Stimulated activated CD4-positive, alpha-beta T cell treated with anti-CD3 and anti-CD28 coated beads, TNF-alpha, amount 100 ng/mL, for 24 hours (primary cell): ENCODE measurements around the gene HOXD13.

Source experiments
- DNase-seq, 3 experiments: peaks; one replicate each; pipeline ENCODE4 v3.0.0-alpha.2; 2020; ENCODE audit warnings: low read depth in 3 of 3

Gene HOXD13

DNA sequence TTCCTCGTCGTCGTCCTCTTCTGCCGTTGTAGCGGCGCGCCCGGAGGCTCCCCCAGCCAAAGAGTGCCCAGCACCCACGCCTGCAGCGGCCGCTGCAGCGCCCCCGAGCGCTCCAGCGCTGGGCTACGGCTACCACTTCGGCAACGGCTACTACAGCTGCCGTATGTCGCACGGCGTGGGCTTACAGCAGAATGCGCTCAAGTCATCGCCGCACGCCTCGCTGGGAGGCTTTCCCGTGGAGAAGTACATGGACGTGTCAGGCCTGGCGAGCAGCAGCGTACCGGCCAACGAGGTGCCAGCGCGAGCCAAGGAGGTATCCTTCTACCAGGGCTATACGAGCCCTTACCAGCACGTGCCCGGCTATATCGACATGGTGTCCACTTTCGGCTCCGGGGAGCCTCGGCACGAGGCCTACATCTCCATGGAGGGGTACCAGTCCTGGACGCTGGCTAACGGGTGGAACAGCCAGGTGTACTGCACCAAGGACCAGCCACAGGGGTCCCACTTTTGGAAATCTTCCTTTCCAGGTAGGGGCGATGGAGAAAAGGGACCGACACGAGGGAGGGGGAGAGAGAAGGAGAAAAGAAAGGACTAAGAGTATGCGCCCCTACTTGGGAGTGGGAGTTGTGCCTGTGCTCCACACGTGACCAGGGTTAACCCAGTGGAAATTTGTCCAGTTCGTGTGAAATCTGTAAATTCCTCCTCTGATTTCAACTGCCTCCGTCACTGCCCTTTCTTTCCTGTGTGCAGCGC lies 800 bp downstream of the HOXD13 start:
- DNase-seq = no peak

DNA sequence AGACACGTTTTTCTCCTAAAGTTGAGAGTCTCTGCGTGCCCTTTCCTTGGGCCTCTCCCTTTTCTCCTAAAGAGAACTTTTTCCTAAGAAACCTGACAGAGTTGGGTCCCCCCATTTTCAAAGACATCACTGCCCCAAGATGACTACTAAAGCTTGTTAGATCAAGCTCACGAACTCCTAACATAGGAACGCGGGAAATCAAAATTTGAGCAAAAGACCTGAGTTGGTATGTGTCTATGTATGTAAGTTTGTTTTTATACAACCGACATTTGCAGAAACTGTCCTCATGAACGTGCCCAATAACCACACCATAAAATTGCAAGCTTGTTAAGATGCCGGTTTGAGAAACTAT lies 1.4 kb downstream of the HOXD13 start:
- no peak for DNase-seq

DNA sequence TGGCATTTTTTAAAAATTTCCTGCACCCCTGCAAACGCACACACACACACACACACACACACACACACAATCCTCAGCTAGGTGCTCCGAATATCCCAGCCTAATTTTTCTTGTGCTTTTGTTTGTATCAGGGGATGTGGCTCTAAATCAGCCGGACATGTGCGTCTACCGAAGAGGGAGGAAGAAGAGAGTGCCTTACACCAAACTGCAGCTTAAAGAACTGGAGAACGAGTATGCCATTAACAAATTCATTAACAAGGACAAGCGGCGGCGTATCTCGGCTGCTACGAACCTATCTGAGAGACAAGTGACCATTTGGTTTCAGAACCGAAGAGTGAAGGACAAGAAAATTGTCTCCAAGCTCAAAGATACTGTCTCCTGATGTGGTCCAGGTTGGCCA lies 1.8 kb downstream of the HOXD13 start:
- no peak for DNase-seq

DNA sequence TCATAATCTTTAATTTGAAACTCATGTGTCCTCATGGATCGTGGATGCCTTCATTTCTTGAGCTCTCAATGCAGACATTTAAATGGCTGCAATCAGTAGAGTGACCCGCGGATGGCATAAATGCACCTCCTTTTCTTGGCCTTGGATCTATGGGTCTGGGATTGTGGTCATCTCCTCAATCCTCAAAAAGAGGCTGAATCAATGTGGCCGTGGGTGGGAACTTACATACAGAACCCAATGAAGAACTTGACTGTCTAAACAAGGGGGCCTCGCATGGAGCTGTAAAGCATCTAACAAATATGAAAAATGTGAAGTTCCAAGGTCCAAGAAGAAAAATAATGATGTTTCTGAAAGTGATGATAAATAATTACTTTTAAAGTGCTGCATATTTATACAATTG lies 2.9 kb downstream of the HOXD13 start:
- DNase-seq = no peak

DNA sequence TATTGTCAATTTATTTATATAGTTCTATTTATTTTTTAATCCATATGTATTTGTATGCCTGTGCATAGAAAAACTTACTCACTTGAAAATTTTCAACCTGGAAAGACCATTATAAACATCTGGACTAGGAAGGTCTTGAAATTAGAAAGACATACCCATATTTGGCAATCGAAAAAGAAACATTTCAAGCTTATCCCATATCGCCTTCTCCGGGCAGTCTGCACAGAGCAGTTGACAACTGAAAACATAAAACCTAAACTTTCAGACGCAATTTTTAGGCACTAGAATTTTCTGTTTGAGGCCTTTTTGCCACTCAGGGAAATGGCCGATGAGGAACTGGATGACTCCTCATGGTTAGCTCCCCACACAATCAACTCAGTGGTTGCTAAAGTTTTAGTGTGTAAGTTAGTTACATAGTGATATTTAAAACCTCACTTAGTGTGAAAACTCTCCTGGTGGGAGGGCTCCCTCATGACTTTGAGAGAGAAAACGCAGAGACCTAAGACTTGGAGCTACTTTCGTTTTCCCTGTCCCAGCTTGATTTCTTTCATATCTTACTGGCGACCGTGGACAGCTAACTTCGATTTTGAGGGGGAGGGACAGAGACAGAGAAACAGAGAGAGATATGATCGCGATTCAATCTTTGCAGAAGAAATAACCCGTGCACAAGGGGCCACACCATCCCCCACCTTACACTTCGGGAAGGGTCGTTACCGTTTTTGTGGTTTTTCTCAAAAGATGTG lies 3.9 kb downstream of the HOXD13 start:
- DNase-seq = no peak

DNA sequence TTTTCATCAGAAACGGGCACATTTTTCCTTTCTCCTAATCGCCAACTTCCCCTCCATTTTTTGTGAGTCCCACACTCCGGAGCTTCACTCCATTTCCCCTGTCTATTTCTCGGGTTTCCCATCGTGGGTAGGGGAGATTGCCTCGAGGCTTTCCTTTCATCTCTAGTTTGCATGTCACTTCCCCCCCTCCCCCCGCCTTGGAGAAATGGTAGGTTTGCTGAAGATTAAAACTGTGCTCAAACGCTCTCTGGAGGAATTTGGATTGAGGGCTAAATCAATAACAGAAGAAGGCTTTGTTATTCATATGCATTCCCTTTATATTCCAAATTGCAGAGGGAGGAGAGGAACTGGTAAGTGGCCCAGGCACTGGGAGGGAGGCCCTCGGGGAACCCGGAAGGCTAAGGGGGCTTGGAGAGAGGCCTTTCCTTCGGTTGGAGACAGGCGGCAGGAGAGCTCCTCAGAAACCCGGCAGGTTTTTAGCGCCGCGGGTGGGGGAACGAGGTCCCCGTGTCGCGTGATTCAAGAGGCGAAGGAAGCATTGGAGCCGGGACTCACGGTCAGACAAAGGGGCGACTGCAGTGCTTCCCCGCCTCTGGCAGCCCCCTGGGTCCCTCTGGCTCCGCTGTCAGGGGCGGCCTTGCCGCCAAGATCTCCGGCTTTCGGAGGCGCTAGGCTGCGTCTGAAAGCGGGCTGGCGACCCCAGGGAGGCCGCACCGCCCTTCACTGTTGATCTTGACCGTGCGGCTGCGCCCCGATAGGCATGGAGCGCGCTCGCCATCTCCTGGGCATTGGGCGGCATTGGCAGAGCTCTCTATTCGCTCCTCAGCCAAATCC lies 4.7 kb downstream of the HOXD13 start:
- DNase-seq = peak; percentile 18 to 56 (median 29)

DNA sequence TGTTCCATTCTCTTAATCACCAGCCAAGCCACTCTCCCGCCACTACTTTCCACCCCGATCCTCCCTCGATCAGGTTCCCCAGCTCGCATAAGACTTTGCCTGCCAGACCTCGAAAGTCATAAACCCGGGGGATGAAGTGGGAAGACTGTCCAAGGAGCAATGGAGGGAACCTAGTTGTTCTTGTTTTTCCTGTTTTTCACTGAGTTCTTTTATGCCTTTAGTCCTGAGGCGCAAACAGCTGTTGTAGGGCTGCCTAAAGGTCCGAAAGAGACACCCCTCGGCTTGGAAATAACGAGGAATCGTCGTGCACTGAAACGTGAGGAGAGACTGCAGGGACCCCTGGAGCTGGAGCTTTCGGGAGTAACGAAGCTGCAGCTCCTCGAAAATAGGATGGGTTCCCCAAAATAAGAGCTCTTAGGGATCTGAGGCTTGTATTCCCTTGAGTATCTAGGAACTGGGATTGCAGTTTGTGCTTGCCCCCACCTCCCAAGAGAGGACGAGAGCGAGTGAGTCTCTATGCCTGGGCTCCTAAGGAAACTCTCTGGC lies 5.4 kb downstream of the HOXD13 start:
- no peak for DNase-seq

DNA sequence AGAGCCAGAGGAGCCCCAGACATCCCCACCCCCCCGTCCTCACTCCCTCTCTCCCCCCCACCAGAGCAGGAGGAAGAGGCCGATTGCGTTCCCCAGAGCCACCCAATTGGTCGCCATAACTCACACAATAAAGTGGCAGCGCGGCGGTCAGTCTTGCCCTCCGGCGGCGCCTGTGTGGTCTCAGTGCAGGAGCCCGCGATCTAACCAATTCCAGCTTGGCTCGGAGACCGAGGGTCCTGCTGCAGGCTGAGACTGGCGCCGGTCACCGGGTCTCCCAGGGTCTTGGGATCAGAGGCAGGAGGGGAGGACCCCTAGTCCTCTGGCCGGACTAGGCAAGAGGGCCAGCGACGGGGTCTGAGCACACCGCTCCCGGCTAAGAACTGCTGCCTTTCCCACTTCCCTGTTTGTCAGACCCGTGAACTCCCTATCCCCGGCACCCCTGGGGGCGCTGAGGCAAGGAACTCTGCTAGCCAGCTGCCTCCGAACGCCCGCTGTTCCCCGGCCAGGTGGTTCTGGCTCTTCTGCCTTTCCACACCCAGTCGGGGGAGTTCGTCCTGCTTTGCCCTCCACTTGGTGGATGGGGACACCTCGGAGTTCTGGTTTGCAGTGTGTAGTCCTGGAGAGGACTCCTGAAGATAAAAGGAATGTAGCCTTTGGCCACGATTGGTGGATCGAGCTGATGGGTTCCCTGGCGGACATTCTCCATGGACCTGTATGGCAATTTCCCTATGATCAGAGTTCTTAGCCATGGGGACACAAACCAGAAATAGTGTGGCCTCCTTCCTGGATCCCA lies 6.0 kb downstream of the HOXD13 start:
- no peak for DNase-seq

DNA sequence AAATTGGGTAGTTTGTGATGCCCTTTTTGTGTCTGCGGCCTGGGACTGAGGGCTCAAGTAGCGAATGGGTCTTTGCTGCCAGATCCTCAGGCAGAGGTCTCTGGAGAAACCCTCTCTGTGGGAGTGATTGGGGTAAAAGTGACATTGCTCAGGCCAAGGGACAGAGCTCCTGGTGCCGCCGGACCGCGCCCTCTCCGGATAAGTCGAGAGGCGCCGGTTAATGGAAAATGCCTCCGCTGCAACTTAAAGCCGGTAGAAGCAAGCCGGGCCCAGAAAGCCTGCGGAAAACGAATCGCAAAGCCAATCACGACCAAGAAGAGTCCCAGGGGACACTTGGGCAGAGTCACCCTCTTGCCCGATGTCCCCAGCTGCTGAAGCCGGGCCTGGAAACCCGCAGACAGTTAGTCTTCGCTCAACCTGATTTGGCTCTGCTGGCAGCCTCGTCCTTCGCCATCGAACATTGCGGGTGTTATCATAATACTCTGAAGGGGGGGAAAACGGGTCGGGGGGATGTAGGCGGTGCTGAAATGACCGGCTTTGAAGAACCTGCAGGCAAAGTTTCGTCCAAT lies 6.7 kb downstream of the HOXD13 start:
- no peak for DNase-seq

DNA sequence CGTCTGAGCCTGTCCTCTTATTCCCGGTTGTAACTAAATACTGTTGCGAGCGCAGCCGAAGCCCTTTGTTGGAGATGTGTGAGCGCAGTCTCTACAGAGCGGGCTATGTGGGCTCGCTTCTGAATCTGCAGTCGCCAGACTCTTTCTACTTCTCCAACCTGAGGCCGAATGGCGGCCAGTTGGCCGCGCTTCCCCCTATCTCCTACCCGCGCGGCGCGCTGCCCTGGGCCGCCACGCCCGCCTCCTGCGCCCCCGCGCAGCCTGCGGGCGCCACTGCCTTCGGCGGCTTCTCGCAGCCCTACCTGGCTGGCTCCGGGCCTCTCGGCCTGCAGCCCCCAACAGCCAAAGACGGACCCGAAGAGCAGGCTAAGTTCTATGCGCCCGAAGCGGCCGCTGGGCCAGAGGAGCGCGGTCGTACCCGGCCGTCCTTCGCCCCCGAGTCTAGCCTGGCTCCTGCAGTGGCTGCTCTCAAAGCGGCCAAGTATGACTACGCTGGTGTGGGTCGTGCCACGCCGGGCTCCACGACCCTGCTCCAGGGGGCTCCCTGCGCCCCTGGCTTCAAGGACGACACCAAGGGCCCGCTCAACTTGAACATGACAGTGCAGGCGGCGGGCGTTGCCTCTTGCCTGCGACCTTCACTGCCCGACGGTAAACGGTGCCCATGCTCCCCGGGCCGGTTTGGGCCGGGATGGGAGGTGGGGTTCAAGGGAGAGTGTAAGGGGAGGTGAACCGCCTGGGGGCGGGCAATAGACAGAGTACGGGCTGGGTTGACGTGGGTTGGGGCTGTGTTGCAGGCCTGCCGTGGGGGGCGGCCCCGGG lies 7.4 kb downstream of the HOXD13 start, which contains the start of gene HOXD12:
Gene HOXD12, plus strand, starts transcription at position 68 of the 819 bp plus-strand sequence. Its CDS starts 7 bp downstream, at position 75.
- no peak for DNase-seq

DNA sequence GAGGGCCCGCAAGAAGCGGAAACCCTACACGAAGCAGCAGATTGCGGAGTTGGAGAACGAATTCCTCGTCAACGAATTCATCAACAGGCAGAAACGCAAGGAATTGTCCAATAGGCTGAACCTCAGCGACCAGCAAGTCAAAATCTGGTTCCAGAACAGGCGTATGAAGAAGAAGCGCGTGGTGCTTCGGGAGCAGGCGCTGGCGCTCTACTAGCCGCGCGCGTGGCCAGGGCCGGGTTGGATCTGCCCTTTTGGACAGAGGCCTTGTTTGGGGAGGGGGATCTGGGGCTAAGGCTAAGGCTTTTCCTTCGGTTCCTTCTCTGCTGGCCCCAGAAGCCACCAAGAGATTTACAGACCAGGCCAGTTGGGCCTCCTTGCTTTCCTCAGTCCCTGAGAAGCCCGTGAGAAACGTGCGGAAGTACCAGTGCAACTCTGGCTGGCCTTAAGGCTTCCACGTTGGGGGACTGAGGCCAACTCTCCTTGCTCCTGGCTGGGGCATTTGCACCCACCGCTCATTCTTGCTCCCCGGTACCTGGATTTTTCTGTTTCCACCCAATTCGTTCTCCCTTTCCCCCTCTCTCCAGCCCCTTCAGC lies 8.1 kb downstream of the HOXD13 start:
- DNase-seq = no peak

DNA sequence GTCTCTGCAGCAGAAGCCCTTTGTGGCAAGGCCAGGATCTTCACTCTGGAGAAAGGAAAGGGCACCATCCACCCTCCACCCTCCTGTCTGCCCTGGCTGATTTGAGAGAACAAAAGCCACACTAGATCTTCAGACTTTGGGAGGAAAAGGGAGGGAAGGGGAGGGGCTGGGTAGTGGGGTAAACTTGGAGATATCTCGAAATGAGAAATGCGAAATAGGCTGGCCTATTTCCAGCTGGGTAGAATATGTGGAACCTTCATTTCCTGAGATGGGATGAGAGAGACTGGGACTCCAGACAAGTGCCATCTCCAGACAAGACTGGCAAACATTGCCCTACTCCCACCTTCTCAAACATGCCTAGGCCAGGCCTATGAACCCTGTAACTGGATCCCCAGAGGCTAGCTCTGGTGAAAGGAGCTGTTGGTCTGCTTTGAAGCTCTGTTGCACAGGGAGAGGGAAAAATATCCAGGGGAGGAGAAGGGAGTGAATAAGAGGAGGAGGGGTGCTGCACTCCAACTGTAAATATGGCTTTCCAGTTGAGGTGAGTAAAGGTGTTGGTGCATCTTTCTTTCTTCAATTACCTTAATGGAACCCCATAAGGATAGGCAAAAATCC lies 8.8 kb downstream of the HOXD13 start:
- no peak for DNase-seq

DNA sequence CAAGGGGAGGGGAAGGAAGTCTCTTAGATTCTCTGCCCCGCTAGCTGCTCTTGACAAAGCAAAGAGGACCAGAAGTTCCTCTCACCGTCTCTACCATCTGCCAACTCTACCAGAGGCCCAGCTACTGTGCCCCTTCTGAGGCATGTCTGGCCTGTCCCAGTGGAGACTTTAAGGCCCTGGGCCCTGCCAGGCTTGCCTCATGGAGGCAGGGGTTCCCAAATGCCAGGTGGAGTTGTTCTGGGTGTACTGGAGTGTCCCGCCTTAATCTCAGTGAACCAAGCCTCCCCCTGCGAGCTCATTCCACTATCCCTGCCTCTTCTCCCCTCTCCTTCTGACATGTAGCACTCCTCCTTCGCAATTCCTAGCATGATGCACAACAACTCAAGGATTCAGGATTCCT lies 9.3 kb downstream of the HOXD13 start:
- no peak for DNase-seq

DNA sequence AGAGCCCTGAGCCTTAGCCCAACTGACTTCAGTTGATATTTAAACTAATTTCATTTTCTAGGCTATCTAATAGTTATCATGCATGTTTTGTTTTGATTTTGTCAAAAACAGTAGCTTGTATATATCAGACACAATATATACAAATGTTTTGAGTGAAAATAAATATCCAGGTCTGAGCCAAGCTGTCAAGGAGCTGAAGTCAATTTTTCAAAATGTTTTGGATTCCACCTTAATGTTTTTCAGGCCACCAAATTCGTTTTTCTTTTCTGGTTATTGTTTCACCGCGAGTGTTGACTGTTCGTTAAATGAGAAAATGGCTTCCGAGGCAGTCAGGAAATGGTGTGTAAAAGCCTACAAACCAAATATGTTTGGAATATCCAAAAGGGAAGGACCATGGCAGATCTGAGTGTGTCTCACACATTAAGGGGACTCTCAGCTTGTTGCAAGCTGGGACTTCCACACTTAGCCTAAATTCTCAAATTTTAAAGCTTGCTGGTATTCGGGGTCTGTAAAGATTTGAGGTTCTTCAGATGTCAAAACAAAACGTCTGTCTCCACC lies 9.9 kb downstream of the HOXD13 start:
- no peak for DNase-seq

DNA sequence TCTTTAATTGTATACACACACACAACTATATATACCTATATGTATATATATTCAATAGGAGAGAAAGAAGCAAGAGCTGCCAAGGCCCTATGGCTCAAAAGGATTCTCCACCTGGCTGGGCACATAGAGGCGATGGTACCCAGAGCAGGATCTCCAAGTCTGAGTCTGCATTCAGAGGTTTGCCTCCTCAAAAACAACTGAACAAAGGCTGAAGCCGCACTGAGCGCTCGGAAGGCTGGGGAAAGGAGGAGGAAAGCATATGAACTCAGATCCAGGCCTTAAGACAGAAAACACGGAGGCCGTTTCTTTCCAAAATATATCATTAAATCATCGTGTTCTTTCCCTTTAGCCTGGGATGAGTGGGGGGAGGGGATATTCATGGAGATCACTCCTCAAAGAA lies 10.7 kb downstream of the HOXD13 start:
- no peak for DNase-seq

DNA sequence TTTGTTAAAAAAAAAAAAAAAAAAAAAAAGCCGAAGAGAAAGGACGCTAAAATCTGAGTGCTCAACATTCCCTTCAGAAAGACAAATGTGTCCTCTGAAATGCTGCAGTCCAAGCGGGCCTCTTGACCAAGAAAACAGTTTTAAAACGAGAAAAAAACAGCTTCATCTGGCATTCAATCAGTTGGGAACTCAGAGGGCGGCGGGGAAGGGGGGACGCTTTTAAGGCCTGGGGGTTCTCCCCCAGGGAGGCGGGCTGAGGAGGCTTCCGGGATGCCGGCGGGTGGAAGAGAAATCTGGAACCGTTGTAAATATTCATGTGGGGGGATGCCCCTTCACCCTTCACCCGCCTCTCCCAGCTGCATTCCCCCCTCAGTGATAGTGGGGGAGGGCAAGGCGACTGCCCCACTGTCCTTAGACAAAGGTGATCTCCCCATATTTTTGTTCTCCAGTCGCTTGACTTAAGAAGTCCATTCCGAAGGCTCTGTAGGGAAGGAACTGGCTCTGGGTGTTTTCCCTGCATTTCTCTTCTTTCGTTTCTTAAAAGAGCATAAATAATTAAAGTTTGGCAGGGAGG lies 11.3 kb downstream of the HOXD13 start:
- DNase-seq = no peak

DNA sequence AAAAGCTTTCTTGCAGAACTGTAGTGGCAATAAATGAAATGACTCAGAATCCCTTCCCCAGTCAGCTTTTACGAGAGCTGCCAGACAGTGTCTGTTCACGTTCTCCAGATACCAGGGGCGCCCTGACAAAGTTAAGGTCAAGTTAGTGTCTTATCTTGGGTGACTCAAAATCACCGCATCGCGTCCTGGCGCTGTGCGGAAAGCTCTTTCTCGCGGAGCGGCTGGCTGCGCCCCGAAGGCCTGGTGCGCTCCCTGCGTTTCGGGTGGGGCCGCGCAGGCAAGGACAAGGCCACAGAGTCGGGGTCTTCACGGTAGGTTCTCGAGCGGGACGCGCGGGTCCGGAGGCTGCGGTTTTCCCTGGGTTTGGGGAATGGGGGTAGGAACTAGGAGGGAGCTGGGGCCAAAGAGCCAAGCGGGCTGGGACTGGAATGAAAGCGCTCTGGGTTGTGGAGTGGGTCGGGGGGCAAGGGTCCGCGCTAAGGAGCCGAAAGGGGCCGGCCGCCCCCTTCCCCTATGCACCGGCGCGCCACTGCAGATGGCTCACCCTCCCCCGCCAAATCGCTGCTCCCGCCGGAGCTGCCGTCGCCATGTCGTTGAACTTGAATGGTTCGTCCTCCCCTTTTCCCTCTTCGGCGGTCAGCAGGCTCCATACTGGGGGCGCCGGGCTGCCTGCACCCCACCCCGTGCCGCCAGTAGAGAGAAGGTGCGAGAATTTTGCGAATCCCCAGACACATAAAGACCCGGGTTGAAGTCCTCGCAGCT lies 12.0 kb downstream of the HOXD13 start:
- no peak for DNase-seq
